Neural cell (in vitro differentiated cells): Measurements from ENCODE around the gene RNU6-9. TPM values are rescaled to one million over a fixed set of nuclear protein-coding genes. Genes with fewer than 3 reads are reported as not detected.

ENCODE experiments used
- H2AFZ ChIP-seq: fragments of 200-600, 300-800 bp; sonication (generic), shearing (Covaris generic); 2 replicates; pipeline ENCODE4 v1.6.0; 2014; ENCODE audit warnings: low read depth, mild to moderate bottlenecking, antibody characterized with exemption, low read length, moderate library complexity
- H3F3A ChIP-seq: fragments of 200-600 bp; shearing (Covaris generic); 2 replicates; pipeline ENCODE4 v1.6.1; 2016; ENCODE audit warnings: mild to moderate bottlenecking, moderate library complexity, mixed read lengths, antibody characterized with exemption, low read length; ENCODE audit not compliant: insufficient read depth, poor library complexity, severe bottlenecking
- H3K27ac ChIP-seq: fragments of 200-600, 300-800 bp; sonication (generic), shearing (Covaris generic); 2 replicates; pipeline ENCODE4 v1.5.1; 2014; ENCODE audit warnings: mild to moderate bottlenecking, low read length, moderate library complexity
- H3K27me3 ChIP-seq: fragments of 300-800, 200-600 bp; sonication (generic), shearing (Covaris generic); 2 replicates; pipeline ENCODE4 v1.6.0; 2014; ENCODE audit warnings: mild to moderate bottlenecking, low read depth, low read length, moderate library complexity; ENCODE audit not compliant: insufficient read depth
- H3K36me3 ChIP-seq: fragments of 300-800, 200-600 bp; sonication (generic), shearing (Covaris generic); 2 replicates; pipeline ENCODE4 v1.5.1; 2014; ENCODE audit warnings: mild to moderate bottlenecking, antibody characterized with exemption, low read length, moderate library complexity; ENCODE audit not compliant: insufficient read depth
- H3K4me2 ChIP-seq: fragments of 300-800, 200-600 bp; sonication (generic), shearing (Covaris generic); 2 replicates; pipeline ENCODE4 v1.6.0; 2014; ENCODE audit warnings: mild to moderate bottlenecking, low read length
- H3K4me3 ChIP-seq: fragments of 300-800, 200-600 bp; sonication (generic), shearing (Covaris generic); 2 replicates; pipeline ENCODE4 v1.5.1; 2014; ENCODE audit warnings: mild to moderate bottlenecking, low read length, moderate library complexity
- H3K79me2 ChIP-seq: fragments of 200-600 bp; shearing (Covaris generic); replicated peaks from 2 replicates; pipeline ENCODE4 v1.6.0; 2014; ENCODE audit warnings: mild to moderate bottlenecking, low read length, moderate library complexity; ENCODE audit not compliant: insufficient read depth
- H3K9ac ChIP-seq: fragments of 300-800, 200-600 bp; sonication (generic), shearing (Covaris generic); 2 replicates; pipeline ENCODE4 v1.6.1; 2016; ENCODE audit warnings: mild to moderate bottlenecking, low read length, mixed read lengths
- H3K9me2 ChIP-seq: fragments of 200-600 bp; shearing (Covaris generic); 2 replicates; pipeline ENCODE4 v1.6.1; 2016; ENCODE audit warnings: mild to moderate bottlenecking, low read length, mixed read lengths; ENCODE audit not compliant: insufficient read depth
- H3K9me3 ChIP-seq: fragments of 200-600, 300-800 bp; sonication (generic), shearing (Covaris generic); 2 replicates; pipeline ENCODE4 v1.6.1; 2016; ENCODE audit warnings: mild to moderate bottlenecking, mixed run types, low read length, moderate library complexity, mixed read lengths
- H4K20me1 ChIP-seq: fragments of 200-600 bp; shearing (Covaris generic); 2 replicates; pipeline ENCODE4 v1.6.1; 2016; ENCODE audit warnings: mild to moderate bottlenecking, mixed run types; ENCODE audit not compliant: insufficient read depth
- CTCF ChIP-seq: fragments of 450-650 bp; IDR thresholded peaks from 2 replicates; pipeline ENCODE4 v1.5.1; 2014; ENCODE audit warnings: antibody characterized with exemption, mild to moderate bottlenecking, moderate library complexity; ENCODE audit not compliant: poor library complexity, severe bottlenecking
- EP300 ChIP-seq: fragments of 450-650 bp; conservative IDR thresholded peaks from 2 replicates; pipeline ENCODE4 v1.6.1; 2014; ENCODE audit warnings: antibody characterized with exemption, mild to moderate bottlenecking, moderate library complexity; ENCODE audit not compliant: poor library complexity, severe bottlenecking
- EZH2 ChIP-seq: fragments of 200-600, 300-800 bp; shearing (Covaris generic), sonication (generic); IDR thresholded peaks from 2 replicates; pipeline ENCODE4 v1.6.1; 2014; ENCODE audit warnings: antibody characterized with exemption, low read length, borderline replicate concordance, mild to moderate bottlenecking; ENCODE audit not compliant: insufficient read depth, poor library complexity, severe bottlenecking
- MXI1 ChIP-seq: fragments of 450-650 bp; conservative IDR thresholded peaks from 2 replicates; pipeline ENCODE4 v1.6.1; 2014; ENCODE audit warnings: antibody characterized with exemption, mild to moderate bottlenecking; ENCODE audit not compliant: poor library complexity, severe bottlenecking
- POLR2AphosphoS5 ChIP-seq: IDR thresholded peaks from 2 replicates; pipeline ENCODE4 v1.6.1; 2012
- RAD21 ChIP-seq: fragments of 450-650 bp; conservative IDR thresholded peaks from 2 replicates; pipeline ENCODE4 v1.6.1; 2014; ENCODE audit warnings: antibody characterized with exemption, mild to moderate bottlenecking, moderate library complexity
- REST ChIP-seq: IDR thresholded peaks from 2 replicates; pipeline ENCODE4 v1.6.1; 2012; ENCODE audit warnings: borderline replicate concordance
- SMC3 ChIP-seq: fragments of 450-650 bp; conservative IDR thresholded peaks from 2 replicates; pipeline ENCODE4 v1.6.1; 2014; ENCODE audit warnings: antibody characterized with exemption, mild to moderate bottlenecking, moderate library complexity; ENCODE audit not compliant: poor library complexity
- TAF1 ChIP-seq: IDR thresholded peaks from 2 replicates; pipeline ENCODE4 v1.6.1; 2012; ENCODE audit warnings: low read depth
- polyA plus RNA-seq: library from polyadenylated mRNA; depleted of rRNA; stranded (reverse); fragments of >200 nt; gene quantifications from 2 replicates; pipeline ENCODE4 v1.2.3, GENCODE V29; 2014

Gene RNU6-9
- polyA plus RNA-seq, 1 donor from 2014 or later: not detected

GRCh38 chr19:920051-920864, 27.0 kb downstream of the RNU6-9 start:
- Histone ChIP-seq H3K4me3 (peak overlapping the region; percentile 61), H3F3A (no peaks in the 10 kb centered on the region), H3K9ac (no peak overlapping the region), H4K20me1 (no peaks in the 10 kb centered on the region), H3K79me2 (no peaks in the 10 kb centered on the region), H3K9me3 (no peaks in the 10 kb centered on the region), H3K36me3 (no peaks in the 10 kb centered on the region), H3K27me3 (peaks cover 49% of the 10 kb centered on the region), H3K9me2 (no peaks in the 10 kb centered on the region), H2AFZ (no peak overlapping the region), H3K4me2 (no peak overlapping the region), H3K27ac (no peak overlapping the region)
- TF ChIP-seq POLR2AphosphoS5 (peak; percentile 3), RAD21 (no peak), SMC3 (no peak), REST (no peak), EZH2 (peak; percentile 7), MXI1 (no peak), EP300 (no peak)

GRCh38 chr19:924553-925086, 31.3 kb downstream of the RNU6-9 start:
- Histone ChIP-seq H3K36me3 (no peaks in the 10 kb centered on the region), H3F3A (no peaks in the 10 kb centered on the region), H3K27me3 (peaks cover 18% of the 10 kb centered on the region), H2AFZ (no peak overlapping the region), H3K27ac (no peak overlapping the region), H3K9me2 (no peaks in the 10 kb centered on the region), H4K20me1 (no peaks in the 10 kb centered on the region), H3K79me2 (peaks cover 11% of the 10 kb centered on the region), H3K9ac (peak overlapping the region; percentile 85), H3K4me2 (no peak overlapping the region), H3K9me3 (no peaks in the 10 kb centered on the region), H3K4me3 (peak overlapping the region; percentile 84)
- TF ChIP-seq EP300 (no peak), EZH2 (no peak), TAF1 (no peak), POLR2AphosphoS5 (no peak), RAD21 (no peak), REST (no peak), SMC3 (no peak), MXI1 (no peak), CTCF (no peak)
